K562 (cell line): ENCODE data around the gene ZC3H12A. TPM values are rescaled to one million over a fixed set of nuclear protein-coding genes. Genes with fewer than 3 reads are reported as not detected.

Experiments used
- CHD1 ChIP-seq: fragments of 200-600 bp; sonication (generic); IDR thresholded peaks from one replicate; pipeline ENCODE4 v1.6.1; 2012; ENCODE audit warnings: mild to moderate bottlenecking, moderate library complexity, low read length, inconsistent platforms
- CREB3L1 ChIP-seq: fragments of 450-650 bp; IDR thresholded peaks from 2 replicates; pipeline ENCODE4 v1.6.1; 2014; ENCODE audit warnings: low read depth, mild to moderate bottlenecking, moderate library complexity, borderline replicate concordance
- HDAC2 ChIP-seq: fragments of 450-650 bp; IDR thresholded peaks from 2 replicates; pipeline ENCODE4 v1.6.1; 2016; ENCODE audit warnings: mild to moderate bottlenecking
- L3MBTL2 ChIP-seq: fragments of 450-650 bp; IDR thresholded peaks from 2 replicates; pipeline ENCODE4 v1.6.1; 2016; ENCODE audit warnings: mild to moderate bottlenecking, moderate library complexity
- NFIX ChIP-seq: fragments of 250-450 bp; sonication (Bioruptor Pico); IDR thresholded peaks from 2 replicates; pipeline ENCODE4 v1.4.0; 2020; ENCODE audit warnings: low read depth, mild to moderate bottlenecking, moderate library complexity
- PML ChIP-seq: IDR thresholded peaks from 2 replicates; pipeline ENCODE4 v1.6.1; 2012; ENCODE audit warnings: low read length, inconsistent platforms
- PRMT5 ChIP-seq: sonication (generic); formaldehyde crosslinking; IDR thresholded peaks from 2 replicates; pipeline ENCODE4 v1.5.0; 2020; ENCODE audit warnings: missing genetic modification reagents
- PRPF4 ChIP-seq: fragments of 200-400 bp; formaldehyde crosslinking; IDR thresholded peaks from one replicate; pipeline ENCODE4 v1.6.1; 2017; ENCODE audit warnings: low read length, low read depth, mild to moderate bottlenecking; ENCODE audit not compliant: insufficient read depth, poor library complexity, severe bottlenecking
- SRSF1 ChIP-seq: fragments of 200-400 bp; formaldehyde crosslinking; IDR thresholded peaks from 2 replicates; pipeline ENCODE4 v1.6.1; 2017; ENCODE audit warnings: mild to moderate bottlenecking, low read depth, low read length, moderate library complexity
- TAF15 ChIP-seq: fragments of 200-400 bp; formaldehyde crosslinking; IDR thresholded peaks from 2 replicates; pipeline ENCODE4 v1.6.1; 2017; ENCODE audit warnings: mild to moderate bottlenecking, low read depth, low read length, moderate library complexity
- TBP ChIP-seq: optimal IDR thresholded peaks from 2 replicates; pipeline ENCODE3; 2011; ENCODE audit warnings: low read depth, low read length, improper control_type of control experiment
- polyA plus RNA-seq, 8 experiments: library from polyadenylated mRNA; depleted of rRNA in 4 of 8; stranded (reverse) in 5 of 8; unstranded in 3 of 8; fragments of >200 nt; fragmentation: Nextera tagmentation in 2 of 8; fragmentation: Illumina TruSeq in 1 of 8; extraction: Ambion mirVana in 2 of 8; extraction: Trizol in 1 of 8; gene quantifications; 2 replicates each; pipeline versions ENCODE4 v1.2.1 to v1.2.3, GENCODE V29; 2011 to 2014; ENCODE audit warnings: inconsistent platforms in 1 of 8, missing spikeins in 1 of 8
- total RNA-seq, 7 experiments: library from RNA; depleted of rRNA in 6 of 7; stranded (reverse); fragments of >200 nt in 6 of 7; fragmentation: Illumina TruSeq in 2 of 7; extraction: Trizol in 2 of 7; gene quantifications; 2 replicates each; pipeline versions ENCODE4 v1.2.1 to v1.2.3, GENCODE V29; 2011 to 2021; ENCODE audit warnings: low replicate concordance in 1 of 7
- TF ChIP-seq, protein P1 (sequence below): fragments of 450-650 bp; IDR thresholded peaks from 2 replicates; pipeline ENCODE4 v1.6.1; 2016; ENCODE audit warnings: mild to moderate bottlenecking, moderate library complexity
- TF ChIP-seq, protein P2 (sequence below): fragments of 450-650 bp; formaldehyde crosslinking; IDR thresholded peaks from 2 replicates; pipeline ENCODE4 v1.4.0; 2022; ENCODE audit warnings: missing genetic modification characterization

The ZC3H12A gene
- total and polyA plus RNA-seq, 9 of the 15 experiments (the other 6 are each of a cell fraction or from before 2014, with no cell fraction given) = 0.14 to 9.4 (median 6.7) TPM

GRCh38 chr1:37514350-37515184 lies 40.2 kb downstream of the ZC3H12A start, which contains the start of gene MEAF6 (continued):
- TF ChIP-seq CREB3L1 = peak; percentile 89
- no peak for TF ChIP-seq PRPF4
- TF ChIP-seq PRMT5 (CRISPR knock-in tag) = no peak
- TF ChIP-seq HDAC2 = peak; percentile 69; the same call in 1 of the 2 replicates
- no peak for TF ChIP-seq SRSF1
- TF ChIP-seq CHD1 = no peak
- TF ChIP-seq L3MBTL2 = peak; percentile 99
- no peak for TF ChIP-seq NFIX (CRISPR knock-in tag)
- TF ChIP-seq, protein P1, sequence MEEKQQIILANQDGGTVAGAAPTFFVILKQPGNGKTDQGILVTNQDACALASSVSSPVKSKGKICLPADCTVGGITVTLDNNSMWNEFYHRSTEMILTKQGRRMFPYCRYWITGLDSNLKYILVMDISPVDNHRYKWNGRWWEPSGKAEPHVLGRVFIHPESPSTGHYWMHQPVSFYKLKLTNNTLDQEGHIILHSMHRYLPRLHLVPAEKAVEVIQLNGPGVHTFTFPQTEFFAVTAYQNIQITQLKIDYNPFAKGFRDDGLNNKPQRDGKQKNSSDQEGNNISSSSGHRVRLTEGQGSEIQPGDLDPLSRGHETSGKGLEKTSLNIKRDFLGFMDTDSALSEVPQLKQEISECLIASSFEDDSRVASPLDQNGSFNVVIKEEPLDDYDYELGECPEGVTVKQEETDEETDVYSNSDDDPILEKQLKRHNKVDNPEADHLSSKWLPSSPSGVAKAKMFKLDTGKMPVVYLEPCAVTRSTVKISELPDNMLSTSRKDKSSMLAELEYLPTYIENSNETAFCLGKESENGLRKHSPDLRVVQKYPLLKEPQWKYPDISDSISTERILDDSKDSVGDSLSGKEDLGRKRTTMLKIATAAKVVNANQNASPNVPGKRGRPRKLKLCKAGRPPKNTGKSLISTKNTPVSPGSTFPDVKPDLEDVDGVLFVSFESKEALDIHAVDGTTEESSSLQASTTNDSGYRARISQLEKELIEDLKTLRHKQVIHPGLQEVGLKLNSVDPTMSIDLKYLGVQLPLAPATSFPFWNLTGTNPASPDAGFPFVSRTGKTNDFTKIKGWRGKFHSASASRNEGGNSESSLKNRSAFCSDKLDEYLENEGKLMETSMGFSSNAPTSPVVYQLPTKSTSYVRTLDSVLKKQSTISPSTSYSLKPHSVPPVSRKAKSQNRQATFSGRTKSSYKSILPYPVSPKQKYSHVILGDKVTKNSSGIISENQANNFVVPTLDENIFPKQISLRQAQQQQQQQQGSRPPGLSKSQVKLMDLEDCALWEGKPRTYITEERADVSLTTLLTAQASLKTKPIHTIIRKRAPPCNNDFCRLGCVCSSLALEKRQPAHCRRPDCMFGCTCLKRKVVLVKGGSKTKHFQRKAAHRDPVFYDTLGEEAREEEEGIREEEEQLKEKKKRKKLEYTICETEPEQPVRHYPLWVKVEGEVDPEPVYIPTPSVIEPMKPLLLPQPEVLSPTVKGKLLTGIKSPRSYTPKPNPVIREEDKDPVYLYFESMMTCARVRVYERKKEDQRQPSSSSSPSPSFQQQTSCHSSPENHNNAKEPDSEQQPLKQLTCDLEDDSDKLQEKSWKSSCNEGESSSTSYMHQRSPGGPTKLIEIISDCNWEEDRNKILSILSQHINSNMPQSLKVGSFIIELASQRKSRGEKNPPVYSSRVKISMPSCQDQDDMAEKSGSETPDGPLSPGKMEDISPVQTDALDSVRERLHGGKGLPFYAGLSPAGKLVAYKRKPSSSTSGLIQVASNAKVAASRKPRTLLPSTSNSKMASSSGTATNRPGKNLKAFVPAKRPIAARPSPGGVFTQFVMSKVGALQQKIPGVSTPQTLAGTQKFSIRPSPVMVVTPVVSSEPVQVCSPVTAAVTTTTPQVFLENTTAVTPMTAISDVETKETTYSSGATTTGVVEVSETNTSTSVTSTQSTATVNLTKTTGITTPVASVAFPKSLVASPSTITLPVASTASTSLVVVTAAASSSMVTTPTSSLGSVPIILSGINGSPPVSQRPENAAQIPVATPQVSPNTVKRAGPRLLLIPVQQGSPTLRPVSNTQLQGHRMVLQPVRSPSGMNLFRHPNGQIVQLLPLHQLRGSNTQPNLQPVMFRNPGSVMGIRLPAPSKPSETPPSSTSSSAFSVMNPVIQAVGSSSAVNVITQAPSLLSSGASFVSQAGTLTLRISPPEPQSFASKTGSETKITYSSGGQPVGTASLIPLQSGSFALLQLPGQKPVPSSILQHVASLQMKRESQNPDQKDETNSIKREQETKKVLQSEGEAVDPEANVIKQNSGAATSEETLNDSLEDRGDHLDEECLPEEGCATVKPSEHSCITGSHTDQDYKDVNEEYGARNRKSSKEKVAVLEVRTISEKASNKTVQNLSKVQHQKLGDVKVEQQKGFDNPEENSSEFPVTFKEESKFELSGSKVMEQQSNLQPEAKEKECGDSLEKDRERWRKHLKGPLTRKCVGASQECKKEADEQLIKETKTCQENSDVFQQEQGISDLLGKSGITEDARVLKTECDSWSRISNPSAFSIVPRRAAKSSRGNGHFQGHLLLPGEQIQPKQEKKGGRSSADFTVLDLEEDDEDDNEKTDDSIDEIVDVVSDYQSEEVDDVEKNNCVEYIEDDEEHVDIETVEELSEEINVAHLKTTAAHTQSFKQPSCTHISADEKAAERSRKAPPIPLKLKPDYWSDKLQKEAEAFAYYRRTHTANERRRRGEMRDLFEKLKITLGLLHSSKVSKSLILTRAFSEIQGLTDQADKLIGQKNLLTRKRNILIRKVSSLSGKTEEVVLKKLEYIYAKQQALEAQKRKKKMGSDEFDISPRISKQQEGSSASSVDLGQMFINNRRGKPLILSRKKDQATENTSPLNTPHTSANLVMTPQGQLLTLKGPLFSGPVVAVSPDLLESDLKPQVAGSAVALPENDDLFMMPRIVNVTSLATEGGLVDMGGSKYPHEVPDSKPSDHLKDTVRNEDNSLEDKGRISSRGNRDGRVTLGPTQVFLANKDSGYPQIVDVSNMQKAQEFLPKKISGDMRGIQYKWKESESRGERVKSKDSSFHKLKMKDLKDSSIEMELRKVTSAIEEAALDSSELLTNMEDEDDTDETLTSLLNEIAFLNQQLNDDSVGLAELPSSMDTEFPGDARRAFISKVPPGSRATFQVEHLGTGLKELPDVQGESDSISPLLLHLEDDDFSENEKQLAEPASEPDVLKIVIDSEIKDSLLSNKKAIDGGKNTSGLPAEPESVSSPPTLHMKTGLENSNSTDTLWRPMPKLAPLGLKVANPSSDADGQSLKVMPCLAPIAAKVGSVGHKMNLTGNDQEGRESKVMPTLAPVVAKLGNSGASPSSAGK = peak; percentile 96
- no peak for TF ChIP-seq TAF15
- TF ChIP-seq TBP = peak; percentile 68
- peak; percentile 80 for TF ChIP-seq PML
- TF ChIP-seq, protein P2, sequence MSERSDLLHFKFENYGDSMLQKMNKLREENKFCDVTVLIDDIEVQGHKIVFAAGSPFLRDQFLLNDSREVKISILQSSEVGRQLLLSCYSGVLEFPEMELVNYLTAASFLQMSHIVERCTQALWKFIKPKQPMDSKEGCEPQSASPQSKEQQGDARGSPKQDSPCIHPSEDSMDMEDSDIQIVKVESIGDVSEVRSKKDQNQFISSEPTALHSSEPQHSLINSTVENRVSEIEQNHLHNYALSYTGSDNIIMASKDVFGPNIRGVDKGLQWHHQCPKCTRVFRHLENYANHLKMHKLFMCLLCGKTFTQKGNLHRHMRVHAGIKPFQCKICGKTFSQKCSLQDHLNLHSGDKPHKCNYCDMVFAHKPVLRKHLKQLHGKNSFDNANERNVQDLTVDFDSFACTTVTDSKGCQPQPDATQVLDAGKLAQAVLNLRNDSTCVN (CRISPR knock-in tag) = no peak
